Lower leg skin (tissue), 4 donors: ENCODE measurements around the gene RAC3. TPM values are rescaled to one million over a fixed set of nuclear protein-coding genes. Genes with fewer than 3 reads are reported as not detected.

ENCODE experiments used
- DNase-seq, 2 donors: peaks; one replicate each; pipeline ENCODE4 v3.0.0-alpha.2; 2019; ENCODE audit warnings: low spot score in 2 of 2
- H3K4me3 ChIP-seq: fragments of 200-600 bp; sonication (generic); 2 replicates; pipeline ENCODE4 v1.5.1; 2017; ENCODE audit warnings: mild to moderate bottlenecking, low read depth; ENCODE audit not compliant: poor library complexity, severe bottlenecking
- POLR2A ChIP-seq, 2 donors: fragments of 450-650 bp; IDR thresholded peaks; one replicate each; pipeline ENCODE4 v1.6.1; 2016 to 2017; ENCODE audit warnings: antibody characterized with exemption in 2 of 2, mild to moderate bottlenecking in 1 of 2, moderate library complexity in 1 of 2
- WGBS, 2 donors: methylation state at CpG; one replicate each; pipeline ENCODE4 v1.1.5; 2018; 5-methylcytosine and 5-hydroxymethylcytosine counted together
- intact Hi-C: fragments of 100-400 bp; cut with DNase I; formaldehyde crosslinking; loops from one replicate; pipeline ENCODE4 v1.15.0; 2023; ENCODE audit warnings: low total_unique reads
- total RNA-seq, 4 donors: library from RNA; depleted of rRNA; stranded (reverse); fragments of >200 nt; gene quantifications; one replicate each; pipeline ENCODE4 v1.1.0, GENCODE V29; 2016
- TF ChIP-seq, protein P1 (sequence below), 3 donors: fragments of 450-650 bp; IDR thresholded peaks; one replicate each; pipeline ENCODE4 v1.5.1; 2016; ENCODE audit warnings: antibody characterized with exemption in 3 of 3, mild to moderate bottlenecking in 3 of 3, moderate library complexity in 2 of 3

RAC3 gene
- total RNA-seq, 4 donors from 2014 or later = 8.2 to 16.8 (median 10.0) TPM

DNA sequence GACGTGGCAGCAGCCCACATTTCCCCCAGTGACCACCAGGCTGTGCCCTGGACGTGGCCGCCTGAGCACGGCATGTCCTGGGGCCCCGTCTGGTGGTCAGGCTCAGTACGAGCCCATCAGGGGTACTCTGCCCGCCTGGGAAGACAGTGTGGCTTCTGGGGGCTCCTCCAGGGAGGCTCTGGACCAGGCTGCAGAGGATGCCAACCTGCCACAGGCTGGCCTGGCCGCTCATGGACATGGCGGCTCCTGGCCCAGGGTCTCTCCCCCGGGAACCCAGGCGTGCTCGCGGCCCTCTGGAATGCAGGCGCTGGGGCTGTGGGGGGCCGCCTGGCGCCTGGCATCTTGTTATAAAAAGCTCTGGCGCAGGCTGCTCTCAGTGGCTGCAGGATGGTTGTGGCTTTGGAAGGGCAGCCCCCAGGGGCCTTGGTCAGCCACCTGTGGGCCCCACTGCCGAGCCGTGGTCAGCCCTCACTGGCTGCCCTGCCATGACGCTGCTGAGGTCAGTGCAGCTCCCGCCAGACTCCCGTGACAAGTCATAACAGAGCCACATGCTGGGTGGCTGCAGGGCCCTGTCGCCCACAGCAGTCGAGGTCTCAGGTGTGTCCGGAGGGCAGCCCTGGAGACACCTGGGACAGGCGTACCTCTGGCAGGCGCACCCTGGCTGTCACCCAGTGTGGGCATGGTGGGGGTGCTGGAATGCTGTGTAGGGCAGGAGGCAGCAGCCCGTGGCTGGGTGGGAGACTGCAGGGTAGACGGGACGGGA is 23.8 kb upstream of the RAC3 start:
- TF ChIP-seq POLR2A (IDR thresholded peaks at IDR 0.05) = no peak
- TF ChIP-seq, protein P1, sequence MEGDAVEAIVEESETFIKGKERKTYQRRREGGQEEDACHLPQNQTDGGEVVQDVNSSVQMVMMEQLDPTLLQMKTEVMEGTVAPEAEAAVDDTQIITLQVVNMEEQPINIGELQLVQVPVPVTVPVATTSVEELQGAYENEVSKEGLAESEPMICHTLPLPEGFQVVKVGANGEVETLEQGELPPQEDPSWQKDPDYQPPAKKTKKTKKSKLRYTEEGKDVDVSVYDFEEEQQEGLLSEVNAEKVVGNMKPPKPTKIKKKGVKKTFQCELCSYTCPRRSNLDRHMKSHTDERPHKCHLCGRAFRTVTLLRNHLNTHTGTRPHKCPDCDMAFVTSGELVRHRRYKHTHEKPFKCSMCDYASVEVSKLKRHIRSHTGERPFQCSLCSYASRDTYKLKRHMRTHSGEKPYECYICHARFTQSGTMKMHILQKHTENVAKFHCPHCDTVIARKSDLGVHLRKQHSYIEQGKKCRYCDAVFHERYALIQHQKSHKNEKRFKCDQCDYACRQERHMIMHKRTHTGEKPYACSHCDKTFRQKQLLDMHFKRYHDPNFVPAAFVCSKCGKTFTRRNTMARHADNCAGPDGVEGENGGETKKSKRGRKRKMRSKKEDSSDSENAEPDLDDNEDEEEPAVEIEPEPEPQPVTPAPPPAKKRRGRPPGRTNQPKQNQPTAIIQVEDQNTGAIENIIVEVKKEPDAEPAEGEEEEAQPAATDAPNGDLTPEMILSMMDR (IDR thresholded peaks at IDR 0.05) = no peak
- H3K4me3 ChIP-seq = no peak overlapping the region
- WGBS, 2 donors = 80 to 82% methylated on average over 9 to 23 of the region's 30 CpGs
- no peak for DNase-seq
- intact Hi-C loops = no loop called here

DNA sequence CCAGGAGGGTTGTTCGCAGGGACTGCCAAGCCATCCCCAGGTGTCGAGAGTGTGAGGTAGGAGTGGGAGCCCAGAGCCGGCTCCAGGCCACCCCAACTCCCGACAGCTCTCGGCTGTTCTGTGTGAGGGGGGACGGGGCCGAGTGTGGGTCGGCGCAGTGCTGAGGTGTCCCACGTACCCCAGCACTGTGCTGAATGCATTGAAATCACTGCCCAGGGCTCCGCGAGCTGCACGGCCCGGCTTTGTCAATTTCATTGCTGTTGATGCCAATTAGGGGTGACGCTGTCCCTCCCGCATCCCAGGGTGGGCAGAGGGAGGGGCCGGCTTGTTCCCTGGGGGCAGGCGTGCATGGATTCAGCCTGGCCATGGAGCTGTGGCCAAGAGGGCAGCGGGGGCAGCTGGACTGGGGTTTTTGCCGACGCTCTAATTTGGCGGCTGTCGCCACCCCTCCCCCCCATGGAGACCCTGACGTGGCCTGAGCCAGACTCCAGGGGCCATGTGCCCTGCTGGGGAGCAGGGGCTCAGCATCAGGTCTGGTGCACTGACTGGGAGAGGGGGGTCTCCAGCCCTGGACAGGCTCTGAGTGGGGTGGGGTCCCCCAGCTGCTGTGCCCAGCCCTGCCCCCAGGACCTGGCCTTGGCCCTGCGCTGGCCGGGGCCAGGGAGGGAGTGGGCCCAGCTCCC is 23.1 kb upstream of the RAC3 start:
- DNase-seq = no peak
- WGBS, 2 donors = 87 to 90% methylated on average over 17 to 24 of the region's 26 CpGs
- TF ChIP-seq, protein P1 (IDR thresholded peaks at IDR 0.05) = no peak
- no peak for TF ChIP-seq POLR2A (IDR thresholded peaks at IDR 0.05)
- intact Hi-C loops = no loop called here
- H3K4me3 ChIP-seq = no peak overlapping the region

- DNase-seq = no peak
- TF ChIP-seq, protein P1 (IDR thresholded peaks at IDR 0.05) = no peak
- TF ChIP-seq POLR2A (IDR thresholded peaks at IDR 0.05) = no peak
- WGBS, 2 donors = 81 to 97% methylated on average over 6 to 12 of the region's 28 CpGs
- intact Hi-C loops = no loop called here
- H3K4me3 ChIP-seq = no peak overlapping the region
Measured at GRCh38 chr17:82008941-82009405, 22.5 kb upstream of the RAC3 start.

GRCh38 chr17:82009413-82009812 is 22.1 kb upstream of the RAC3 start:
- intact Hi-C loops = no loop called here
- TF ChIP-seq, protein P1 (IDR thresholded peaks at IDR 0.05) = no peak
- no peak for TF ChIP-seq POLR2A (IDR thresholded peaks at IDR 0.05)
- H3K4me3 ChIP-seq = no peak overlapping the region
- no peak for DNase-seq
- 88 to 90% methylated on average over 11 to 15 of the region's 15 CpGs for WGBS, 2 donors

DNA sequence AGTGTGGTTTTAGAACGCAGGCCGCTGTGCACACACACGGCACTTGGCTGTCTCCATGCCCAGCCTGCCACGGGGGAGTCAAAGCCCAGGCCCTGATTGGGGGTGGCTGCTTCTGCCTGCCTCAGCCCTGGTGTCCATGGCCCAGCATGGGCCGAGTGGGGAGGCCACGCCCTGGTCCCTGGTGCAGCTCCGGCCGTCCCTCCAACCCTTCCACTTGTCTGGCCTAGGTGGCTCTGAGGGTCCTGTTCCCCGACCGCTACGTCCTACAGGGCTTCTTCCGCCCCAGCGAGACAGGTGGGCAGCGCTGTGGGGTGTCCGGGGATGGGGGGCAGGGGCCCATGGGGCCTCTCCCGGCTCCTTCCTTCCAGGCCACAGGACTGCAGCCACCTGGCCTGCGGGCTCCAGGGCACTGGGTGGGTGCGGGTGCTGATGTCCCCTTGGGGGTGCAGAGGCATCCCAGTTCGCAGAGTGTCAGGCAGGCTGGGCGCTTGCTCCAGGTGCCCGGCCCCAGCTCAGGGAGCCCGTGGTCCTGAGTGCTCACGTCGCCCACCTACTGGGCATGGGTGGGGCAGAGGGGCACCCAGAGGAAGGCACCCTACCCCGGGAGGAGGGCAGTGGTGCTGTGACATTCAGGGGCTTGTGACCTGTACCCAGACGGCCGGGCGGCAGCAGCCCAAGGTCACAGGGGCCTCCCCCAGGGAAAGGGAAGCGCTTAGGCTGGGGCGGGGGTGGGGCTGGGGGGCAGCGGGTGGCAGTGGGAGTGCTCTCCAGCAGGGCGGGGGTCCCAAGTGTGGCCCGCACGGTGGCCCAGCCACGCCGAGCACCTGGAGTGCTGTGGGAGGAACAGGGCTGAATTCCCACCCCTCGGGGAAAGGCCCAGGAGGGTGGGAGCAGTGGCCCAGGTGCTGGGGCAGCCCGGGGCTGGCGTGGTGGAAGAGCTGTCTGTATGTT is 20.6 kb upstream of the RAC3 start:
- intact Hi-C loops = no loop called here

More for the DNA sequence above, 20.6 kb upstream of the RAC3 start:
- TF ChIP-seq POLR2A (IDR thresholded peaks at IDR 0.05) = no peak
- 92% methylated on average over 21 to 35 of the region's 39 CpGs for WGBS, 2 donors
- DNase-seq = no peak
- H3K4me3 ChIP-seq = no peak overlapping the region
